GM19324 (cell line): ENCODE data around the gene SPPL3.
"Not testable (repeated sequence)": the region's sequence is repeated elsewhere in the genome, so short reads cannot be mapped to it uniquely, and the experiment has no call there.

Experiments
- ATAC-seq: cut with Tn5 transposase; IDR thresholded peaks from one replicate; pipeline ENCODE4 v1.9.1; 2021; ENCODE audit warnings: mild to moderate bottlenecking, moderate library complexity; ENCODE audit not compliant: unreplicated experiment, low FRiP score

The SPPL3 gene

DNA sequence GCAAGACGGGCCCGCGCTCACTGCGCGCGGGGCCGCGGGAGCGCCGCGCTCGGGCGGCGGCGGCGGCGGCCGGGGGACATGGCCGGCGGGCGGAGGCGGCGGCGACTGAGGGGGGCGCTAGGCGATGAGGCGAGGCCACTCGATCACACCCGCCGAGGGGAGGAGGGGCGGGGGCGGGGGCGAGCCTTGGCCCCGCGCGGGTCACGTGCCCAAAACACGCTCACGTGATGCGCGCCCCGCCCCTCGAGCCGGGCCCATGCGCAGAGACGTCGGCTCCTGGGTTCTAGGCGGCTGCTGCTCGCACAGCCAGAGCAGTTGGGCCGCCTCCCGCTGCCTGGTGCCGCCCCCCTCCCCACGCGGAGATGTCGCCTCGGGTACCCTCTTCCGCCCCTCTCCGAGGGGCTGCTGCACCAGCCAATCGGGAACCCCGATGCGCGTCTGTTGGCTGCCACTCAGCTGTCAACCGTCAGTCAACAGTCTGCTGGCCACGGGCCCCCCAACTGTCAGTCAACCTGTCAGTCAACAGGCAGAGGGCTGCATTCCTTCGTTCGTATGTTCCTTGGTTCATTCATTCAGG lies at the start of gene SPPL3:
SPPL3 (minus strand) TSS at position 162 of the 577 bp plus-strand sequence. CDS start 491 bp downstream, outside the sequence.
- peak; percentile 80 for ATAC-seq

DNA sequence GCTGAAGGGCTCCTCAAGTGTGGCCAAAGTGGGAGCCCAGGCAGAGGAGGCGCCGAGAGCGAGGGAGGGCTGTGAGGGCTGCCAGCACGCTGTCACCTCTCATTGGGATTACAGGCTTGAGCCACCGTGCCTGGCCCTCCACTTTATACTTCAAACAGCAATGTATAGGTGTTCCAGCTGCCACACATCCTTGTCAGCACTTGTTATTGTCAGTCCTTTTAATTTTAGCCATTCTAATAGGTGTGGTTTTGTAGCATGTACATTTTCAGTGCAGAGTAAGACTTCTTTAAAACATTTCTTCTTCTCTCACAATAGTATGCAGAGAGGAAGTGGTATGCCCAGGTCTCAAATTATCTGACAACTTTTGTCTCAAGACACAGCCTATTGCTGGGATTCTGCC lies 46.6 kb upstream of the SPPL3 start:
- ATAC-seq: no peak

DNA sequence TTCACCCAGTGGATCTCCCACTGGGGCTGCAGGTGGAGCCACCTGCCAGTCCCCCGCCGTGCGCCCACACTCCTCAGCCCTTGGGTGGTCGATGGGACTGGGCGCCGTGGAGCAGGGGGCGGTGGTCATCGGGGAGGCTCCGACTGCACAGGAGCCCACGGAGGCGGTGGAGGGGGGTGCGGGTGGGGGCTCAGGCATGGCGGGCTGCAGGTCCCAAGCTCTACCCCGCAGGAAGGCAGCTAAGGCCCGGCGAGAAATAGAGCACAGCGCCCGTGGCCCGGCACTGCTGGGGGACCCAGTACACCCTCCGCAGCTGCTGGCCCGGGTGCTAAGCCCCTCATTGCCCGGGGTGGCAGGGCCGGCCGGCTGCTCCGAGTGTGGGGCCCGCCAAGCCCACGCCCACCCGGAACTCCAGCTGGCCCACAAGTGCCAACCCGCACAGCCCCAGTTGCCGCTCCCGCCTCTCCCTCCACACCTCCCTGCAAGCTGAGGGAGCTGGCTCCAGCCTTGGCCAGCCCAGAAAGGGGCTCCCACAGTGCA lies 46.2 kb upstream of the SPPL3 start:
- not testable (repeated sequence) for ATAC-seq

DNA sequence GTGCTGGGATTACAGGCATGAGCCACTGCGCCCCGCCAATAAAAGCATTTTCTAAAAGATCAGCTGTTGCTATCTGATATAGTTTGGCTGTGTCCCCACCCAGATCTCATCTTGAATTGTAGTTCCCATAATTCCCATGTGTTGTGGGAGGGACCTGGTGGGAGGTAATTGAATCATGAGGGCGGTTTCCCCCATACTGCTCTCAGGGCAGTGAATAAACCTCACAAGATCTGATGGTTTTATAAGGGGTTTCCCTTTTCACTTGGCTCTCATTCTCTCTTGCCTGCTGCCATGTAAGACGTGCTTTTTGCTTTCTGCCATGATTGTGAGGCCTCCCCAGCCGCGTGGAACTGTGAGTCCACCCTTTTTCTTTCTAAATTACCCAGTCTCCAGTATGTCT lies 41.4 kb upstream of the SPPL3 start:
- not testable (repeated sequence) for ATAC-seq

DNA sequence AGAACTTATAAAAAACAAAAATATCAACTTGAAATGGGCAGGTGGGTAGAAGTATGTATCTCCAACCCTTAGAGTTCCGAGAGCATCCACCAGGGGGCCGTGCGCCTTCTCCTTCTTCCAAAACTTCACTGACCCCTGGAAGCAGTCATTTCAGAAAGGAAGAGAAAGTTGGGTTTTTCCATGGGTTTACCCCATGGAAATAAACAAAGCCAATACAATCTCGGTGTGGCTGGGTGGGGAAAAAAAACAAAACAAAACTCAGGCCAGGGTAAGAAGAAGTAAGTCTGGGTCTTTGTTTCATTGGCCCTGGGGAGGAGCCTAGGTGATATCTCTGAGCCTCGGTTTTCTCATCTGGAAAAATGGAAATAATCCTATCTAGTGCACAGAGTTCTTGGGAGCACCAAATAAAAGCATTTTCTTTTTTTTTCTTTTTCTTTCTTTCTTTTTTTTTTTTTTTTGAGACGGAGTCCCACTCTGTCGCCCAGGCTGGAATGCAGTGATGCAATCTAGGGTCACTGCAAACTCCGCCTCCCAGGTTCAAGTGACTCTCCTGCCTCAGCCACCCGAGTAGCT lies 40.6 kb upstream of the SPPL3 start:
- no peak for ATAC-seq

- no peak for ATAC-seq
Observed at GRCh38 chr12:120943482-120943881, 39.3 kb upstream of the SPPL3 start.

DNA sequence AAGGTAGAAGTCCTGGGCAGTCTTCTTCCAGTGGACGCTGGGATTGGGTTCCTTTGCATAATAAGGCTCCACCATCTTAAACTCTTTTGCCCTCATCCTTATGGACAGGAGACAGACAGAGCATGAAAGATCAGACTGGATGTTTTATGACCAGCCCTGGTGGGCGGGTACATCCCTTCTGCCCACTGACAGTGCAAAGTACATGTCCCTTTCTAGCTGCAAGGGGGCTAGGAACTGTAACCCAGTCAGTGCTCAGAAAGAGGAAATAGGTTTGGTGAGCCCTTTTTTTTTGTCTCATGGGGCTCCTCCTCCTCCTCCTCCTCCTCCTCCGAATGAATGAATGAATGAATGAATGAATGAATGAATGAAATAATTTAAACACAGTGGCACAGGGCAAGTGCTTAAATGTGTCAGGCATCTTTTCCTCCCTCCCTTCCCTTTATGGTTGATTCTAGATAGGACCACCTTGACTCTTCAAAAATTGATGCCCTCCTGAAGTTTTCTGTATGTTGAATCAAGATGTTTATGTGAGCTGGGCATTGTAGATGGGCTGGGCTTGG lies 37.8 kb upstream of the SPPL3 start:
- no peak for ATAC-seq

- ATAC-seq: no peak
Observed at GRCh38 chr12:120941412-120941811, 37.3 kb upstream of the SPPL3 start.

- ATAC-seq: no peak
Observed at GRCh38 chr12:120940799-120941198, 36.6 kb upstream of the SPPL3 start.

- no peak for ATAC-seq
Observed at GRCh38 chr12:120940006-120940405, 35.8 kb upstream of the SPPL3 start.

DNA sequence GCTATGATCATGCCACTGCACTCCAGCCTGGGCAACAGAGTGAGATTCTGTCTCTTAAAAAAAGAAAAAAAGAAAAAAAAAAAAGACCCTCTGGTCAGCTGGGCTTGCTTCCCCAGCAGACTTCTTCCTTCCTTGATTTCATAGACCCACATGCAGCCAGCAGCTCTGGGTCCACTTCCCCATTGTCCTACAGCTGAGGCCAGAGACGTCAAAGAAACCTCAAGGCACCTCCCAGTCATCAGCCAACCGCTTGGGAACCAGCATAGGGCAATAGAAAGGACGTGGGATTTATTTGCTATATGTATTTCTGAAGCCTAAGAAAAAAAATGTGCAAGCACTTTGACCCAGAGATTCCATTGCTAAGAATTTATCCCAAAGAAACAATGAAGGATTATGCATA lies 35.4 kb upstream of the SPPL3 start:
- ATAC-seq: no peak

DNA sequence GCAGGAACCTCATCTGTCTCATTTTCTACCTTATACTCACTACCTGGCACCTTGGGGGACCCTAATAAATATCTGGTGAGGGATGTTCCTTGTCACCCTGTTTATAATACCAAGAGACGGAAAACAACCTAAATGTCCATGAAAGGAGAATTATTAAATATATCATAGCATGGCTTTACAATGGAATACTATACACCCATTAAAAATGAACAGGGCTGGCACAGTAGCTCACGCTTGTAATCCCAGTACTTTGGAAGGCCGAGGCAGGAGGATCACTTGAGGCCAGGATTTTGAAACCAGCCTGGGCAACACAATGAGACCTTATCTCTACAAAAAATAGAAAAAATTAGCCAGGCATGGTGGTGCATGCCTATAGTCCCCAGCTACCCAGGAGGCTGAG lies 34.3 kb upstream of the SPPL3 start:
- no peak for ATAC-seq

DNA sequence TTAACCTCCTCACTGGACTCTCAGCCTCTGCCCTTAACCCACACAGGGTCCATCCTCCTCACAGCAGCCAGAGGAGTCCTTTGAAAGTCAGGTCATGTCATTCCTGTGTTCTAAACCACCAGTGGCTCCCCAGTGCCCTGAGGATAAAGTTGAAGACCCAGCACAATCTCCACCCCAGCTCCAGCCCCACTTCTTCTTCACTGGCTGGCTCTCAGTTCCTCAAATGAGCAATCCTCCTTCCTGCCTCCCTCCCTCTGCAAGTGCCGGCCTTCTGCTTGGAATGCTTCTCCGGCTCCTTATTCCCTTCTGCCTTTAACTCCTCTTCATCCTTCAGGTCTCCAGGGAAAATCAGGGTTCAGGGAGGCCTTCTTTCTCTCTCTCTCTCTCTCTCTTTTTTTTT lies 32.0 kb upstream of the SPPL3 start:
- no peak for ATAC-seq

DNA sequence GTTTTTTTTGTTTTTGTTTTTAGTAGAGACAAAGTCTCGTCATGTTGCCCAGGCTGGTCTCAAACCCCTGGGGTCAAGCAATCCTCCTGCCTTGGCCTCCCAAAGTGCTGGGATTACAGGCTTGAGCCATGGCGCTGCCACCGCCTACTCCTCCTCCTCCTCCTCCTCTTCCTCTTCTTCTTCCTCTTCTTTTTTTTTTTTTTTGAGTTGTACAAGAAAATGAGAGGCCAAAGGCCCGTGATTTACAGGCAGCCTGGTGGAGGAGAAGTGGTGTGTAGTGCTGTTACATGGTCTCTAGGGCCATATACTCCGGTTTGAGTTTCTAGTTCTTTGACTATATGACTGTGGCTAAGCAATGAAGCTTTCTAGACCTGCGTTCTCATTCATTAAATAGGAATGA lies 29.6 kb upstream of the SPPL3 start:
- ATAC-seq: no peak

- no peak for ATAC-seq
Observed at GRCh38 chr12:120932956-120933526, 28.9 kb upstream of the SPPL3 start.

DNA sequence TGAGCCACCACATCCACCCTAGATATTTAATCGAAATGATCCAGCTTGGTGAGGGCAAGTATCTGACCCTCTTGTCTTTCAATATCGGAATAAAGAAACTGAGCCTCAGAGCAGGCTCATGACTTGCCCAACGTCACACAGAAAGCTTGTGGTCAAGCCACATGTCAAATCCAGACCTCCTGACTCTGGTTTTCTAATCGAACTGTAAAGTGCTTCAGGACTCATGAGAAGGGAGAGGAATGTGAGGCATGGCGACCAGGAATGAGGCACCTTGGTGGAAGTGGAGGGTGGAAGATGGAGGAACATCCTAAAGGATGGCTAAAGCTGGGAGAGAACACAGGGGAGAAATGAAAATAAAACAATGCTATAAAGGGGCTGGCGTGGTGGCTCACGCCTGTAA lies 27.9 kb upstream of the SPPL3 start:
- ATAC-seq: no peak

DNA sequence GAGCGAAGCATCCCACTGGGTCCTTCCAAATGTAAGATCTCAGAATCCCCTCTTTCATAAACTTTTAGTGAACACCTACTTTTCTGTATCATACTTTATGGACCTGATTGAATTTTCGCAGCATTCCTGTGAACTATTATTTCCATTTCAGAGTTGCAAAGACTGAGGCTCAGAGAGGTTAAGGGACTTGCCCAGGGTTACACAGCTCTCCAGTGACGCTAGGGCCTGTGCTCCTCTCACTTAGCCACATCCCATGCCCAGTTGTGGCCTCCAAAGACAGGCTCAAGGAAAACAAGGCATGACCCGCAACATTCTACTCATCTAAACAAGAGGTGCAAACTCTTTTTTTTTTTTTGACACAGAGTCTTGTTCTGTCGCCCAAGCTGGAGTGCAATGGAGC lies 25.9 kb upstream of the SPPL3 start:
- no peak for ATAC-seq

DNA sequence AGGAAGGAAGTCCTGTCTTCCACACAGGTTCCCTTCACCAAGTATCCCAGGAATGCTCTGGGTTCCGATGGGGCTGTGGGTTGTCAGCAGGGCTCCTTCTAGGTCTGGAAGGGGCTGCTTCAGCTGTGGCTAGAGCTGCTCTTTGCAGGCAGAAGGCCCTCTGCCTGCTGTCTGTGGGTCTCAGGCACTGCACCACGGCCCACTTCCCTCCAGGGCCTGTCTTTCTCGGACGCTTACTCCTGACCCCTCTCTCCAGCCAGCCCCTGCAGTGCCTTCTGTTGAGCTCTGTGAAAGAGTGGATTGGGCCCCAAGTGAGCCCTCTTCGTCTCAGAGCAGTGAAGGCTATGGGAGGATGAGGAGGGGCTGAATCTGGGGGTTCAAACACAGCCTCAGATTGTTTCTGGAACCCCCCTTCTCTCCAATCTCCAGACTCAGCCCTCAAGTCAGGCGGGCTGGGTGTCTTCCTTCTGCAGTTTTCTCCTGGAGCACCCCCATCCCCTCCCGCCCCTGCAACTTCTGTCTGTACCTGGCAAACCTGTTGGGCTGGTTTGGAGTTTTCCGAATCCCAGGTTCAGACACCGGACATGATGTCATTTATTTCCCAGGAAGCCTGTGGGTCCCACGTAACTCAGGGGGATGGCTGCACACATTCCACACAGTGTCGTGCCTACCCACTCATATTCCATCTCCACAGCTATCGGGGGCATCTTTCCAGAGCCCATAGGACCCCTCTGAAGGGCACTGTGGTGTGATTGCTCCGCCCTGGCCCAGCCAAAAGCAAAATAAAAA lies 24.9 kb upstream of the SPPL3 start:
- no peak for ATAC-seq

DNA sequence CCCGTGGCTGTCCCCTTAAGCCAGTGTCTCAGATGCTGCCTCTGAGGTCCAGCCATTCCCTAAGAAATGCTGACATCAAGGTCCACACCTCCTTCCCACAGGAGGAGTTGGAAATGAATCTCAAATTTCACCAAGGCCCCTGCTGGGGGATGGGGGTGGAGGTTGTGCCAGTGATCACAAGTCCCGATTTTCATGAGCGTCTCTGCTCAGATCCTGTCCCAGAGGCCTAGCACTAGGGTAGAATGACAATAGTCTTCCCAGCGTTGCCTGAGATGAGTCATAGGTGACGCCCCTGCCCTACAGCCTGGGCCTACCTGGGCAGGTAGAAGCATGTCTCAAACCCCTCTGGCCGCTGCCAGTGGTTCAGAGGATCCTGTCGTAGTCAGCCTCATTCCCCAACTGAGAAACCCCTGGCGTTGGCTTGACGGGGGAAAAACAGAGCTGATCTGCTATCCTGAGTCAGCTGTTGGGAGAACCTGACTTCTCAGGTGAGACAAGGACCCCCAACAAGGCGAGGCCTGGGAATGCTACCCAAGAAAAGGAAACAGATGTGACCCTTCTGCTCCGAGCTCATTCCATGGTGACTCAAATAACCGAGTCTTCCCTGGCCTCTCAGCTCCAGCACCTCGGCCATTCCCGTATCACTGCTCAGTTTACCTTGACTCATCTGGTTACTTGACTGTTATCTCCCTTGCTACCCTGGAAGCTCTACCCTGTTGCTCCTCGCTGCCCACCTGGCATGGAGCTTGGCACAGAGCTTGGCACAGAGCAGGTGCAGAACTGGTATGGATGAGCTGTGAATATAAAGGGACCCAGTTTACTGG lies 21.8 kb upstream of the SPPL3 start:
- no peak for ATAC-seq

- no peak for ATAC-seq
Observed at GRCh38 chr12:120922279-120922678, 18.1 kb upstream of the SPPL3 start.
